ENCODE measurements around the gene CTBP1. TPM values are rescaled to one million over a fixed set of nuclear protein-coding genes. Genes with fewer than 3 reads are reported as not detected.

CTBP1 gene
- total RNA-seq, 1 donor from 2014 or later: 165 TPM

- H3K36me3 Mint-ChIP-seq (ENCODE audit: low read depth, unreplicated experiment): peaks cover 10% of the 10 kb centered on the region
- H3K27me3 Mint-ChIP-seq (ENCODE audit: unreplicated experiment): peaks cover 9% of the 10 kb centered on the region
- no peak for TF ChIP-seq CTCF (IDR thresholded peaks at IDR 0.05; ENCODE audit: unreplicated experiment)
- H3K4me1 Mint-ChIP-seq (ENCODE audit: unreplicated experiment): no peaks in the 10 kb centered on the region
- H3K4me3 Mint-ChIP-seq (ENCODE audit: unreplicated experiment): no peak overlapping the region
- no peak overlapping the region for H3K27ac Mint-ChIP-seq (ENCODE audit: unreplicated experiment)
- H3K9me3 Mint-ChIP-seq (ENCODE audit: unreplicated experiment): no peaks in the 10 kb centered on the region
- no peak for DNase-seq (ENCODE audit: low spot score)
Measured at GRCh38 chr4:1212546-1213335, 36.2 kb downstream of the CTBP1 start.

DNA sequence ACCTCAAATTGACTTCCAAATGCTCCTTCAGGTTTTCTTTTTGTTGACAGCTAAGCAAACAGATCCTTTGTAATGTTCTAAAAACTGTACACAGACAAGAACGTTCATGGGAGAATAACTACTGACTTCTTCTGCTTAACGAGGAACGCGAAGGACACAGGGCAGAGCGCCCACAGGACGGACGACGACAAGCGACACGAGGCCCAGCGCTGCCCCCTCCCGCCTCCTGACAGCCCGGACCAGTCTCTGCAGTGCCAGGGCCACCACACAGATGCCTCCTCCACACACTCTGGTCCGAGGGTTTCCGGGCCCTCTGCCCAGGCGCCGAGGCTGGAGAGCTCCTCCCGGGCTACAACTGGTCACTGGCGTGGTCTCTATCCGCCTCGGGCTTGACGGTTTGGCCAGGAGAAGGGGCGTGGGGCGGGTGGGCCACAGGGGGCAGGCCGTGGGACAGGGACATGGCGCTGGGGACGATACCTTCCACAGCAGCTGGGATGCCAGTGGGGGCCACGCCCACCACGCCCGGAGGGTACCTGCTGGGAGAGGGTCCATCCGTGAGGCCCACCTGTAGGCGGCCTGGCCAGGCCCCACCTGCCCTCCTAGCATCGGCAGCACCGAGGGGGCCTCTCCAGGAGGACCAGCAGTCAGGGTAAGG, 36.9 kb downstream of the CTBP1 start:
- no peak for DNase-seq (ENCODE audit: low spot score)
- no peak for TF ChIP-seq CTCF (IDR thresholded peaks at IDR 0.05; ENCODE audit: unreplicated experiment)
- no peak overlapping the region for H3K27ac Mint-ChIP-seq (ENCODE audit: unreplicated experiment)
- H3K27me3 Mint-ChIP-seq (ENCODE audit: unreplicated experiment): peaks cover 6% of the 10 kb centered on the region
- no peak overlapping the region for H3K4me3 Mint-ChIP-seq (ENCODE audit: unreplicated experiment)
- no peaks in the 10 kb centered on the region for H3K4me1 Mint-ChIP-seq (ENCODE audit: unreplicated experiment)
- H3K9me3 Mint-ChIP-seq (ENCODE audit: unreplicated experiment): no peaks in the 10 kb centered on the region
- peaks cover 6% of the 10 kb centered on the region for H3K36me3 Mint-ChIP-seq (ENCODE audit: low read depth, unreplicated experiment)

GRCh38 chr4:1211371-1211770, 37.6 kb downstream of the CTBP1 start:
- H3K36me3 Mint-ChIP-seq (ENCODE audit: low read depth, unreplicated experiment): peaks cover 6% of the 10 kb centered on the region
- no peaks in the 10 kb centered on the region for H3K4me1 Mint-ChIP-seq (ENCODE audit: unreplicated experiment)
- no peak for DNase-seq (ENCODE audit: low spot score)
- no peak for TF ChIP-seq CTCF (IDR thresholded peaks at IDR 0.05; ENCODE audit: unreplicated experiment)
- no peaks in the 10 kb centered on the region for H3K9me3 Mint-ChIP-seq (ENCODE audit: unreplicated experiment)
- H3K27me3 Mint-ChIP-seq (ENCODE audit: unreplicated experiment): peaks cover 6% of the 10 kb centered on the region
- no peak overlapping the region for H3K27ac Mint-ChIP-seq (ENCODE audit: unreplicated experiment)
- H3K4me3 Mint-ChIP-seq (ENCODE audit: unreplicated experiment): no peak overlapping the region

GRCh38 chr4:1210971-1211370, 38.0 kb downstream of the CTBP1 start:
- no peak for DNase-seq (ENCODE audit: low spot score)
- no peaks in the 10 kb centered on the region for H3K9me3 Mint-ChIP-seq (ENCODE audit: unreplicated experiment)

More at GRCh38 chr4:1210971-1211370, 38.0 kb downstream of the CTBP1 start:
- Mint-ChIP-seq H3K27ac (ENCODE audit: unreplicated experiment) (no peak overlapping the region), H3K4me3 (ENCODE audit: unreplicated experiment) (no peak overlapping the region), H3K36me3 (ENCODE audit: low read depth, unreplicated experiment) (peaks cover 6% of the 10 kb centered on the region), H3K4me1 (ENCODE audit: unreplicated experiment) (no peaks in the 10 kb centered on the region), H3K27me3 (ENCODE audit: unreplicated experiment) (peaks cover 6% of the 10 kb centered on the region)
- no peak for TF ChIP-seq CTCF (IDR thresholded peaks at IDR 0.05; ENCODE audit: unreplicated experiment)

All from endothelial cell (in vitro differentiated cells).